Testis (tissue), 2 donors: ENCODE results near the gene HSPA1L.
A peak's percentile ranks its signal among the peaks of the same experiment; 100 is the strongest.

ENCODE experiments used
- CTCF ChIP-seq, 3 experiments: fragments of 450-650 bp in 2 of 3; fragments of 200-600 bp in 1 of 3; sonication (generic) in 1 of 3; IDR thresholded peaks; one replicate each; pipeline ENCODE4 v1.5.1; 2016 to 2019; ENCODE audit warnings: antibody characterized with exemption in 3 of 3, mild to moderate bottlenecking in 2 of 3, moderate library complexity in 1 of 3
- POLR2A ChIP-seq: fragments of 450-650 bp; IDR thresholded peaks from one replicate; pipeline ENCODE4 v1.6.1; 2017; ENCODE audit warnings: antibody characterized with exemption, mild to moderate bottlenecking, moderate library complexity

GRCh38 chr6:31769684-31770371 lies 45.3 kb downstream of the HSPA1L start:
- peak in 2 of 3 experiments; percentile 25 to 53 for TF ChIP-seq CTCF (IDR thresholded peaks at IDR 0.05)
- TF ChIP-seq POLR2A, result no peak
